ENCODE measurements around the gene EGFLAM. TPM values are rescaled to one million over a fixed set of nuclear protein-coding genes. Genes with fewer than 3 reads are reported as not detected.

Gene EGFLAM
- total RNA-seq, 1 experiment from 2014 or later, result 0.33 TPM

DNA sequence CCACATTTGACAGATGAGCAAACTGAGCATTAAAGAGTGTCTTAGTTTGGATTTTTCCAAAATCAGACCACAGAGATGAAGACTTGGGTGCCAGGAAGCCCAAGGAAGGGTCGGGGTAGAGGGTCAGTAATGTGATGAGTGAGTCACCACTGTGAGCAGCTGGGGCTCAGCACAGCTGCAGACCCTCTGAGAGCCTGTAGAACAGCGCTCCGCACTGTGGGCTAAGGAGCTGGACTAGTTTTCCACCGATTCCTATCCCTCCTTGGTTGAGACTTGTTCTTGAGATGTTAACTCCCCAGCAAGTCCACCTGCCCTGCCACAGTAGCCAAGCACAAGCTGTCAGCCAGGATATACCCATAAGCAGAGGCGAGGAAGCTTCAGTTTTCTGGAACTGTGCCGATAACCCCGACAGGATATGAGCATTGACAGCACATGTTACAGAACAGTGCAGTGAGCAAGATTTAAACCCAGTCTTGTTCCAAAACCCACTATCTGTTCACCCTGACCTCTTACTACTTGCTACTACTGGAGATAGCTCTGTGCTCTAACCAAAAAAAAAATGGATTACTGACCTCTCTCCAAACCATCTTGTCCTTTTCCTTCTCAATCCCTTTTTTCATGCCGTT, 31.8 kb downstream of the EGFLAM start:
- Mint-ChIP-seq H3K9me3 (no peaks in the 10 kb centered on the region), H3K36me3 (ENCODE audit: insufficient read depth in 1 of 3, low read depth in 3 of 3) (no peaks in the 10 kb centered on the region), H3K4me3 (no peak overlapping the region), H3K27ac (no peak overlapping the region), H3K27me3 (ENCODE audit: low read depth) (peaks cover 3% of the 10 kb centered on the region; the same call in 1 of the 2 replicates), H3K4me1 (peaks cover 0 to 7% of the 10 kb centered on the region in 2 experiments; a peak in 1 of 4 replicates)
- no peak overlapping the region for H3K23ac ChIP-seq (ENCODE audit: insufficient read length, low read depth, low read length)
- H3T11ph ChIP-seq (ENCODE audit: low read length), result no peak overlapping the region
- H3K4me1 ChIP-seq (ENCODE audit: insufficient read depth, low read length), result no peaks in the 10 kb centered on the region; the same call in 1 of the 2 replicates
- H3K9ac ChIP-seq (ENCODE audit: extremely low read depth, insufficient read length, low read length), result no peak overlapping the region
- H3K4me2 ChIP-seq (ENCODE audit: insufficient read depth, insufficient read length, low read length), result no peak overlapping the region
- H3K4ac ChIP-seq (ENCODE audit: low read depth, low read length), result no peak overlapping the region
- no peaks in the 10 kb centered on the region for H3K27me3 ChIP-seq (ENCODE audit: insufficient read depth, low read length)
- H3K14ac ChIP-seq (ENCODE audit: insufficient read depth, low read length), result no peak overlapping the region
- no peak overlapping the region for H2AK5ac ChIP-seq (ENCODE audit: insufficient read length, low read length)
- H2BK5ac ChIP-seq (ENCODE audit: insufficient read length, low read length), result no peak overlapping the region
- no peak overlapping the region for H3K27ac ChIP-seq (ENCODE audit: insufficient read length, low read depth, low read length)
- H2BK12ac ChIP-seq (ENCODE audit: insufficient read length, low read depth, low read length), result no peak overlapping the region
- no peak overlapping the region for H4K5ac ChIP-seq (ENCODE audit: insufficient read length, low read depth, low read length)
- no peaks in the 10 kb centered on the region for H3K79me2 ChIP-seq (ENCODE audit: insufficient read depth, low read length)
- no peak overlapping the region for H2BK20ac ChIP-seq (ENCODE audit: low read depth, low read length, poor library complexity, severe bottlenecking)
- H3K56ac ChIP-seq (ENCODE audit: insufficient read length, low read depth, low read length), result no peak overlapping the region
- H2AFZ ChIP-seq (ENCODE audit: low read length), result no peak overlapping the region
- no peak overlapping the region for H4K8ac ChIP-seq (replicated peaks; ENCODE audit: insufficient read length, low read depth, low read length)
- no peak overlapping the region for H4K91ac ChIP-seq (ENCODE audit: insufficient read length, low read depth, low read length)
- TF ChIP-seq, protein P1, sequence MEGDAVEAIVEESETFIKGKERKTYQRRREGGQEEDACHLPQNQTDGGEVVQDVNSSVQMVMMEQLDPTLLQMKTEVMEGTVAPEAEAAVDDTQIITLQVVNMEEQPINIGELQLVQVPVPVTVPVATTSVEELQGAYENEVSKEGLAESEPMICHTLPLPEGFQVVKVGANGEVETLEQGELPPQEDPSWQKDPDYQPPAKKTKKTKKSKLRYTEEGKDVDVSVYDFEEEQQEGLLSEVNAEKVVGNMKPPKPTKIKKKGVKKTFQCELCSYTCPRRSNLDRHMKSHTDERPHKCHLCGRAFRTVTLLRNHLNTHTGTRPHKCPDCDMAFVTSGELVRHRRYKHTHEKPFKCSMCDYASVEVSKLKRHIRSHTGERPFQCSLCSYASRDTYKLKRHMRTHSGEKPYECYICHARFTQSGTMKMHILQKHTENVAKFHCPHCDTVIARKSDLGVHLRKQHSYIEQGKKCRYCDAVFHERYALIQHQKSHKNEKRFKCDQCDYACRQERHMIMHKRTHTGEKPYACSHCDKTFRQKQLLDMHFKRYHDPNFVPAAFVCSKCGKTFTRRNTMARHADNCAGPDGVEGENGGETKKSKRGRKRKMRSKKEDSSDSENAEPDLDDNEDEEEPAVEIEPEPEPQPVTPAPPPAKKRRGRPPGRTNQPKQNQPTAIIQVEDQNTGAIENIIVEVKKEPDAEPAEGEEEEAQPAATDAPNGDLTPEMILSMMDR (conservative IDR thresholded peaks at IDR 0.05), result no peak
- no peak overlapping the region for H2BK120ac ChIP-seq (ENCODE audit: low read depth, low read length, poor library complexity, severe bottlenecking)
- no peak overlapping the region for H2BK15ac ChIP-seq (ENCODE audit: low read depth, low read length)
- no peaks in the 10 kb centered on the region for H3K9me3 ChIP-seq (ENCODE audit: control insufficient read depth, low read depth, low read length)
- WGBS (ENCODE audit: extremely low coverage, insufficient read length, low lambda C conversion rate), result no CpG with 5 or more reads among the region's 8 CpGs
- no peak for DNase-seq
- H4K20me1 ChIP-seq (ENCODE audit: control insufficient read depth, insufficient read depth, insufficient read length), result no peaks in the 10 kb centered on the region
- no peak overlapping the region for H3K18ac ChIP-seq (ENCODE audit: insufficient read length, low read depth, low read length)
- H3K23me2 ChIP-seq (ENCODE audit: insufficient read length, low read depth, low read length, poor library complexity, severe bottlenecking), result no peaks in the 10 kb centered on the region
- no peaks in the 10 kb centered on the region for H3K79me1 ChIP-seq (ENCODE audit: insufficient read depth, low read depth, low read length, poor library complexity, severe bottlenecking)
